Psoas muscle (tissue), 8 donors: ENCODE measurements around the gene TCP11L2. TPM values are rescaled to one million over a fixed set of nuclear protein-coding genes. Genes with fewer than 3 reads are reported as not detected.

Source experiments
- ATAC-seq, 4 donors: fragments of 200-7000 bp; cut with Tn5 transposase; one replicate each; pipeline ENCODE4 v1.9.1; 2020; ENCODE audit warnings: moderate library complexity in 3 of 4, mild to moderate bottlenecking in 2 of 4
- DNase-seq, 2 donors: peaks; one replicate each; pipeline ENCODE4 v3.0.0-alpha.2; 2020
- H3K27ac ChIP-seq: fragments of 200-600 bp; one replicate; pipeline ENCODE4 v1.8.0; 2022
- H3K27me3 ChIP-seq, 3 donors: fragments of 200-600 bp in 1 of 3; one replicate each; pipeline versions ENCODE4 v1.6.1 to v1.8.0; 2013 to 2022; ENCODE audit warnings: low read length in 2 of 3, mild to moderate bottlenecking in 2 of 3, moderate library complexity in 1 of 3; ENCODE audit not compliant: insufficient read depth in 3 of 3
- H3K36me3 ChIP-seq, 2 donors: fragments of 200-600 bp in 1 of 2; one replicate each; pipeline versions ENCODE4 v1.6.1 to v1.8.0; 2013 to 2022; ENCODE audit warnings: low read depth in 1 of 2, mild to moderate bottlenecking in 1 of 2, moderate library complexity in 1 of 2; ENCODE audit not compliant: insufficient read depth in 1 of 2
- H3K4me1 ChIP-seq: fragments of 200-600 bp; one replicate; pipeline ENCODE4 v1.8.0; 2022
- H3K4me3 ChIP-seq: fragments of 200-600 bp; one replicate; pipeline ENCODE4 v1.8.0; 2022; ENCODE audit warnings: mild to moderate bottlenecking
- H3K9me3 ChIP-seq: fragments of 200-600 bp; one replicate; pipeline ENCODE4 v1.8.0; 2022
- WGBS, 3 donors: extraction: QIAGEN DNeasy Blood & Tissue Kit; methylation state at CpG; one replicate each; pipeline versions ENCODE4 v1.1.6 to v1.1.7; 2013; 5-methylcytosine and 5-hydroxymethylcytosine counted together
- intact Hi-C, 2 donors: fragments of 100-400 bp; cut with DNase I; formaldehyde crosslinking; loops; one replicate each; pipeline versions ENCODE4 v1.11.0 to v1.14.2; 2022
- polyA plus RNA-seq, 3 donors: library from polyadenylated mRNA; stranded (reverse); fragments of 200-250 nt; gene quantifications; one replicate each; pipeline ENCODE4 v1.2.3, GENCODE V29; 2013
- total RNA-seq, 4 donors: library from RNA; stranded (reverse); fragmentation: NEBNext Ultra II Directional in 2 of 4; extraction: Animal tissue kit (Norgen Biotek cat#: 25700) in 2 of 4; gene quantifications; one replicate each; pipeline versions ENCODE4 v1.2.1 to v1.2.4, GENCODE V29; 2021 to 2023
- TF ChIP-seq, protein P1 (sequence below): fragments of 200-600 bp; IDR thresholded peaks from one replicate; pipeline ENCODE4 v1.8.0; 2022; ENCODE audit warnings: antibody characterized with exemption
- donor health status: healthy with polysubstance abuse.
- donor health status: DM: no; HTN: no; CAD: no; lungs with moderate emphysema.
- donor health status: Bipolar disorder and iron deficiency.
- donor health status: healthy.
- donor health status: DM: yes; HTN: yes; CAD: no.
- donor health status: DM: no; HTN: no; CAD: no.
- donor health status: DM: no; HTN: no; CAD: no.
- donor health status: DM: yes; HTN: yes; CAD: no.

TCP11L2 gene
- total and polyA plus RNA-seq, 7 donors = 3.9 to 63.1 (median 26.7) TPM

DNA sequence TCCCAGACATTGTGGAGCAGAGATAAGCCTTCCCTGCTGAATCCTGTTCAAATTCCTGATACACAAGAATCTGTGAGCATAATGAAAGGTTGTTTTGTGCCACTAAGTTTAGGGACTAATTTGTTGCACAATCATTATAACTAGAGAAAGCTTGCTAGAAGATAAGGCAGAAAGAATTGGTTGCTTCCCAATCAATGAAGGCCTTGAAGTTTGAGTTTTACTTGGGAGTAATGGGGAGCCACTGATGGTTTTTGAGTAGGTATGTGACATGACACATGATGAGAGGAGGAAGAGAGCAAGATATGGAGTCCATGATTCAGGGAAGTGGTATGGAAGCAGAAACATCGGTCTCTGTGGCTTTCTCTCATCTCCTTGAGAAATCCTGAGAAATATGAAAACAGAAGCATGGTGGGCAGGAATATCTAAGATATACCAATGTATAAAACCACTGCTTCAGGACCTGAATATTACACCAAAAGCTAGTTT is 13.3 kb upstream of the TCP11L2 start:
- no peak overlapping the region for H3K4me3 ChIP-seq
- DNase-seq (no peak), ATAC-seq (no peak)
- TF ChIP-seq, protein P1, sequence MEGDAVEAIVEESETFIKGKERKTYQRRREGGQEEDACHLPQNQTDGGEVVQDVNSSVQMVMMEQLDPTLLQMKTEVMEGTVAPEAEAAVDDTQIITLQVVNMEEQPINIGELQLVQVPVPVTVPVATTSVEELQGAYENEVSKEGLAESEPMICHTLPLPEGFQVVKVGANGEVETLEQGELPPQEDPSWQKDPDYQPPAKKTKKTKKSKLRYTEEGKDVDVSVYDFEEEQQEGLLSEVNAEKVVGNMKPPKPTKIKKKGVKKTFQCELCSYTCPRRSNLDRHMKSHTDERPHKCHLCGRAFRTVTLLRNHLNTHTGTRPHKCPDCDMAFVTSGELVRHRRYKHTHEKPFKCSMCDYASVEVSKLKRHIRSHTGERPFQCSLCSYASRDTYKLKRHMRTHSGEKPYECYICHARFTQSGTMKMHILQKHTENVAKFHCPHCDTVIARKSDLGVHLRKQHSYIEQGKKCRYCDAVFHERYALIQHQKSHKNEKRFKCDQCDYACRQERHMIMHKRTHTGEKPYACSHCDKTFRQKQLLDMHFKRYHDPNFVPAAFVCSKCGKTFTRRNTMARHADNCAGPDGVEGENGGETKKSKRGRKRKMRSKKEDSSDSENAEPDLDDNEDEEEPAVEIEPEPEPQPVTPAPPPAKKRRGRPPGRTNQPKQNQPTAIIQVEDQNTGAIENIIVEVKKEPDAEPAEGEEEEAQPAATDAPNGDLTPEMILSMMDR = no peak
- intact Hi-C loops = loop anchor here in 1 of 2 donors (10.0 kb wide), 1 partner anchor 864 kb away; no protein-coding TSS in a partner anchor
- peaks cover 4% of the 10 kb centered on the region for H3K4me1 ChIP-seq
- 0 to 96% (median 41%) methylated on average over 1 of the region's 1 CpG for WGBS, 3 donors
- no peaks in the 10 kb centered on the region for H3K36me3 ChIP-seq
- no peak overlapping the region for H3K27ac ChIP-seq
- H3K27me3 ChIP-seq = no peaks in the 10 kb centered on the region
- H3K9me3 ChIP-seq = no peaks in the 10 kb centered on the region

DNA sequence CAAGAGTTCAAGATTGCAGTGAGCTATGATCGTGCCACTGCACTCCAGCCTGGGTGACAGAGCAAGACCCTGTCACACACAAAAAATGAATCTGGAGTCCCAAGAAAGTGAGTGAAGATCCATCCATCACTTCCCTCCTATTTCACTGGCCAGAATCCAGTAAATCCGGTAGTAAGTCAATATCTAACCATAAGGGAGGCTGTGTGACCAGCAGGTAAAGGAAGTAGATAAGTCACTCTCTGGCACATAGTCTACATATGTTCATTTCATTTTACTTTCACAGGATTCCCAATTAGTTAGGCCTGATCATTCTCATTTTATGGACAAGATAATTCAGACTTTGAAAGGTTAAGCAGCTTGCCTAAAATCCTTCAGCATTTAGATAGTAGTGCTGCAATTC is 11.9 kb upstream of the TCP11L2 start:
- Histone ChIP-seq H3K9me3 (no peaks in the 10 kb centered on the region), H3K4me3 (no peak overlapping the region), H3K27me3 (no peaks in the 10 kb centered on the region), H3K4me1 (no peaks in the 10 kb centered on the region), H3K27ac (no peak overlapping the region), H3K36me3 (no peaks in the 10 kb centered on the region)
- TF ChIP-seq, protein P1 = no peak
- no peak for DNase-seq
- intact Hi-C loops = loop anchor here in 1 of 2 donors (5.0 kb wide), 1 partner anchor 38 kb away; no protein-coding TSS in a partner anchor
- no peak for ATAC-seq
- WGBS, 3 donors = 73 to 84% (median 78%) methylated on average over 2 of the region's 2 CpGs

DNA sequence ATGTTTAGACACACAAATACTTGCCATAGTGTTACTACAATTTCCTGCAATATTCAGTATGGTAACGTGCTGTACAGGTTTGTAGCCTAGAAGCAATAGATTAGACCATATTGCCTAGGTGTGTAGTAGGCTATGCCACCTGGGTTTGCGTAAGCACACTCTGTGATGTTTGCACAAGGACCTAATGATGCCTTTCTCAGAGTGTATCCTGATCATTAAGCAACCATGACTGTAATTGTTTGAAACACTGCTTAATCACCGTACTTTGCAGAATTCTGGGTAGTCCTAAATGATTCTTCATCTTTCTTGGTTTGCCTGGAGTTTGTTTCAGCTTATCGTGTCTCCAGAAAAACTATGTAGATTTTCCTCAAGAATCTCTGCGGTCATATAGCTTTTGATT is 11.2 kb upstream of the TCP11L2 start:
- DNase-seq (no peak), ATAC-seq (no peak)
- TF ChIP-seq, protein P1 = no peak
- WGBS, 3 donors = 75 to 81% (median 79%) methylated on average over 5 of the region's 5 CpGs
- no peaks in the 10 kb centered on the region for H3K27me3 ChIP-seq
- H3K9me3 ChIP-seq = no peaks in the 10 kb centered on the region
- H3K36me3 ChIP-seq = no peaks in the 10 kb centered on the region
- intact Hi-C loops = loop anchor here in 1 of 2 donors (5.0 kb wide), 1 partner anchor 39 kb away; no protein-coding TSS in a partner anchor
- no peak overlapping the region for H3K4me3 ChIP-seq
- peaks cover 4% of the 10 kb centered on the region for H3K4me1 ChIP-seq
- no peak overlapping the region for H3K27ac ChIP-seq

DNA sequence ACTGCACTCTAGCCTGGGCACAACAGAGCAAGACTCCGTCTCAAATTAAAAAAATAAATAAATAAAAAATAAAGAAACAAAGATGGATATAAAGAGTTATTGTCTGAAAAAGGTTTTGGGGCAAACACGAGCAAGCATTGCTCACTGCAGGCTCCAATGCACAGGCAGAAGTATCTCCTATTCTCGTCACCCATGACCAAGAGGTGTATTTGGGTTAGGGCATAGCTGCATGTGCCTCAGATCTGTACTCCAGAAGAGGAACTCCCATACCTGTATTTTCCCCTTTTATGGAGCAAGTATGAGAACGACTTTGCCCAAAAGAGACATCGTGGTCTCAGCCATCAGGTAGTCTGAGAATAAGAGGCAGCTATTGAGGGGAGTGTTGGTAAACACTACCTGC is 10.2 kb upstream of the TCP11L2 start:
- Histone ChIP-seq H3K4me3 (no peak overlapping the region), H3K27ac (no peak overlapping the region), H3K9me3 (no peaks in the 10 kb centered on the region), H3K4me1 (peaks cover 5% of the 10 kb centered on the region), H3K36me3 (no peaks in the 10 kb centered on the region), H3K27me3 (no peaks in the 10 kb centered on the region)
- intact Hi-C loops = loop anchor here in 1 of 2 donors (5.0 kb wide), 1 partner anchor 40 kb away; no protein-coding TSS in a partner anchor
- TF ChIP-seq, protein P1 = no peak
- ATAC-seq (no peak), DNase-seq (no peak)
- WGBS, 3 donors = 92 to 96% (median 93%) methylated on average over 5 of the region's 5 CpGs
